GM10266 (cell line): ENCODE data around the gene LYST.
A peak's percentile ranks its signal among the peaks of the same experiment; 100 is the strongest.

Experiments used
- DNase-seq: peaks from one replicate; pipeline ENCODE4 v3.0.0; 2012; ENCODE audit errors: extremely low spot score
- TF ChIP-seq, protein P1 (sequence below): IDR thresholded peaks from 2 replicates; pipeline ENCODE4 v1.5.1; 2012; ENCODE audit warnings: mild to moderate bottlenecking, low read depth; ENCODE audit not compliant: control insufficient read depth, insufficient read depth; ENCODE audit errors: missing control alignments

Gene LYST

DNA sequence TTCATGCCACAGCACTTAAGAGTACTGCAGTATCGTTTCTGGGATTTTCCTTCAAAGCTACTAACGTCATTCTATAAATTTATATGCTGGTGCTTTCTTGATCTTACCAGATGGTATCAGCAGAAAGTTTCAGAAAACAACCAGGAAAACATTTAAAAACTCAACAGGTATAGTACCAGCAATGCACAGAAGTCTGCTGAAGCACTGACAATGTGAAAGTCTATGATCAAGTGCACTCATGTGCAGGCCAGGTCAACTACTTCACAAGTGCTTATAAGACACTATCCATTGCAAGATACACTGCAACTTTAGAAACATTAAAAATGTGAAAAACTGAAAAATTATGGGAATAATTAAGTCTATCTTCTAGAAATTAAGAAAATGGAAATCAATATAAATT lies 34.7 kb downstream of the LYST start:
- TF ChIP-seq, protein P1, sequence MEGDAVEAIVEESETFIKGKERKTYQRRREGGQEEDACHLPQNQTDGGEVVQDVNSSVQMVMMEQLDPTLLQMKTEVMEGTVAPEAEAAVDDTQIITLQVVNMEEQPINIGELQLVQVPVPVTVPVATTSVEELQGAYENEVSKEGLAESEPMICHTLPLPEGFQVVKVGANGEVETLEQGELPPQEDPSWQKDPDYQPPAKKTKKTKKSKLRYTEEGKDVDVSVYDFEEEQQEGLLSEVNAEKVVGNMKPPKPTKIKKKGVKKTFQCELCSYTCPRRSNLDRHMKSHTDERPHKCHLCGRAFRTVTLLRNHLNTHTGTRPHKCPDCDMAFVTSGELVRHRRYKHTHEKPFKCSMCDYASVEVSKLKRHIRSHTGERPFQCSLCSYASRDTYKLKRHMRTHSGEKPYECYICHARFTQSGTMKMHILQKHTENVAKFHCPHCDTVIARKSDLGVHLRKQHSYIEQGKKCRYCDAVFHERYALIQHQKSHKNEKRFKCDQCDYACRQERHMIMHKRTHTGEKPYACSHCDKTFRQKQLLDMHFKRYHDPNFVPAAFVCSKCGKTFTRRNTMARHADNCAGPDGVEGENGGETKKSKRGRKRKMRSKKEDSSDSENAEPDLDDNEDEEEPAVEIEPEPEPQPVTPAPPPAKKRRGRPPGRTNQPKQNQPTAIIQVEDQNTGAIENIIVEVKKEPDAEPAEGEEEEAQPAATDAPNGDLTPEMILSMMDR: no peak
- no peak for DNase-seq

DNA sequence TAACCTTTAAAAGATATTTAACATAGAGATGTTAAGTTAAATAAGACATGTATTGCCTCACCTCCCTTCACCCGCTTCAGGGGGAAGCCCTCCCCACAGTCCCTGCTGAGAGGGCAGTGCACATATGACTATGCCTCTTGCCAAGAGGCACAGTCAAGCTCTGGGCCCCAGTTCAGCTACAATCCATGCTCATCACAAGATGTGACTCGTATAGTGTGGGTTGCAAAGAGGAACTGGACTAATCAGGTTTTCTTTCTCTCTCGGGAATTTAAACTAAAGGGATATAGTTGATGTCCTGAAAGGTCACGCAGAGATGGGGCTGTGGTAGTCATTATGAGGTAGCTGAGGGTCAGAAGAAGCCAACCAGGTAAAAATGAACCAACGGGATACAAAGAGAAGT lies 35.6 kb downstream of the LYST start:
- TF ChIP-seq, protein P1: no peak
- DNase-seq: peak; percentile 26

GRCh38 chr1:235826102-235826854 lies 40.4 kb downstream of the LYST start:
- TF ChIP-seq, protein P1: no peak

GRCh38 chr1:235825229-235825628 lies 41.5 kb downstream of the LYST start:
- TF ChIP-seq, protein P1: no peak
- no peak for DNase-seq

More at GRCh38 chr1:235826102-235826854, 40.4 kb downstream of the LYST start:
- DNase-seq: no peak

- TF ChIP-seq, protein P1: no peak
- no peak for DNase-seq
Observed at GRCh38 chr1:235823684-235824083, 43.0 kb downstream of the LYST start.

- DNase-seq: no peak
- TF ChIP-seq, protein P1: no peak
Observed at GRCh38 chr1:235822685-235823084, 44.0 kb downstream of the LYST start.

DNA sequence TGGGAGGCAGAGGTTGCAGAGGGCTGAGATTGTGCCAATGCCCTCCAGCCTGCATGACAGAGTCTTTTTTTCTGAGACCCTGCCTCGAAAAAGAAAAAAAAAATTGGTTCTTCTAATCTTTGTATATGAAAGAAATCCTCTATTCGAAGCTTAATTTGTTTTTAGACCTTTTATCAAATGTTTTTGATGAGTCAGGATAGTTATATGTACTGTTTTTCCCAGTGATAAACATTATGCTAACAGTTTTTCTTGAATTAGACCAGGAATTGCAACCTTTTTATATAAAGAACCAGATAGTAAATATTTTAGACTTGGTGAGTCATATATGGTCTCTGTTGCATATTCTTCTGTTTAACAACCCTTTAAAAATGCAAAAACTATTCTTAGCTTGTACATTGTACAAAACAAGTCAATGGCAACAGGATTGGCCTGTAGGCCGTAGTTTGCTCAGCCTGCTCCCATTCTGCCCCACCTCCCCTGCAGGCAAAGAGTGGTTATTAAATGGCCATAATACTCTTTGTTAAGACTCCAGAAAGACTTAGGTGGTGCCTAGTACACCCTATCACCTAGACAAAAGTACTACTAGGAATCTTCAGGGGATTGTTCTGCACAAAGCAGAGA lies 45.2 kb downstream of the LYST start:
- DNase-seq: no peak
- TF ChIP-seq, protein P1: no peak
